GM12891 (cell line): ENCODE data around the gene TMC6.

ENCODE experiments used
- POLR2A ChIP-seq: IDR thresholded peaks from 2 replicates; pipeline ENCODE4 v1.6.1; 2011; ENCODE audit warnings: low read depth, low read length, control low read depth
- POLR2AphosphoS5 ChIP-seq: IDR thresholded peaks from 2 replicates; pipeline ENCODE4 v1.6.1; 2011; ENCODE audit warnings: low read depth, low read length, control low read depth

- TF ChIP-seq POLR2A (no peak), POLR2AphosphoS5 (no peak)
Observed at GRCh38 chr17:78072961-78073360, 55.6 kb downstream of the TMC6 start.
